Stimulated activated naive CD8-positive, alpha-beta T cell treated with anti-CD3 and anti-CD28 coated beads, Interleukin-15, amount 100 ng/mL, for 72 hours (primary cell): ENCODE measurements around the gene ARAP2.

Experiments used
- ATAC-seq: fragments of 150-1000 bp; cut with Tn5 transposase; 2 replicates; pipeline ENCODE4 v1.10.0; 2021; ENCODE audit warnings: mild to moderate bottlenecking, moderate library complexity
- DNase-seq, 2 donors: peaks; one replicate each; pipeline ENCODE4 v3.0.0; 2021 to 2022
- H3K27ac Mint-ChIP-seq, 2 donors: one replicate each; pipeline ENCODE4 v1.8.0; 2022; ENCODE audit warnings: mild to moderate bottlenecking in 2 of 2, mixed read lengths in 2 of 2, moderate library complexity in 2 of 2
- H3K27me3 Mint-ChIP-seq: one replicate; pipeline ENCODE4 v1.8.0; 2022; ENCODE audit warnings: mixed read lengths
- H3K4me1 Mint-ChIP-seq: one replicate; pipeline ENCODE4 v1.8.0; 2022; ENCODE audit warnings: mild to moderate bottlenecking, mixed read lengths
- H3K4me3 Mint-ChIP-seq, 2 donors: one replicate each; pipeline ENCODE4 v1.8.0; 2022; ENCODE audit warnings: mild to moderate bottlenecking in 2 of 2, mixed read lengths in 2 of 2, moderate library complexity in 1 of 2
- H3K9me3 Mint-ChIP-seq, 2 donors: one replicate each; pipeline ENCODE4 v1.8.0; 2022; ENCODE audit warnings: mixed read lengths in 2 of 2

Gene ARAP2

GRCh38 chr4:36039026-36039425, 205.3 kb downstream of the ARAP2 start:
- DNase-seq (no peak), ATAC-seq (no peak)
- no peaks in the 10 kb centered on the region for H3K9me3 Mint-ChIP-seq
- no peaks in the 10 kb centered on the region for H3K4me1 Mint-ChIP-seq
- no peak overlapping the region for H3K4me3 Mint-ChIP-seq
- peak overlapping the region in 1 of 2 donors; percentile 29 for H3K27ac Mint-ChIP-seq
- no peaks in the 10 kb centered on the region for H3K27me3 Mint-ChIP-seq

GRCh38 chr4:36038491-36038890, 205.8 kb downstream of the ARAP2 start:
- H3K4me1 Mint-ChIP-seq: no peaks in the 10 kb centered on the region
- no peak overlapping the region for H3K27ac Mint-ChIP-seq
- H3K9me3 Mint-ChIP-seq: no peaks in the 10 kb centered on the region
- H3K27me3 Mint-ChIP-seq: no peaks in the 10 kb centered on the region
- no peak overlapping the region for H3K4me3 Mint-ChIP-seq
- DNase-seq (no peak), ATAC-seq (no peak)

- H3K9me3 Mint-ChIP-seq: no peaks in the 10 kb centered on the region
- H3K4me3 Mint-ChIP-seq: no peak overlapping the region
- no peak overlapping the region for H3K27ac Mint-ChIP-seq
- no peak for ATAC-seq
- H3K27me3 Mint-ChIP-seq: no peaks in the 10 kb centered on the region
- no peak for DNase-seq
- no peaks in the 10 kb centered on the region for H3K4me1 Mint-ChIP-seq
These were observed 207.2 kb downstream of the ARAP2 start for GRCh38 chr4:36037127-36037526.

- ATAC-seq (no peak), DNase-seq (no peak)
- H3K27ac Mint-ChIP-seq: no peak overlapping the region
- H3K4me3 Mint-ChIP-seq: no peak overlapping the region
- H3K9me3 Mint-ChIP-seq: no peaks in the 10 kb centered on the region
- H3K4me1 Mint-ChIP-seq: no peaks in the 10 kb centered on the region
- no peaks in the 10 kb centered on the region for H3K27me3 Mint-ChIP-seq
These were observed 214.4 kb downstream of the ARAP2 start for GRCh38 chr4:36029951-36030350.

GRCh38 chr4:36027203-36027602, 217.1 kb downstream of the ARAP2 start:
- Mint-ChIP-seq H3K4me3 (no peak overlapping the region), H3K4me1 (no peaks in the 10 kb centered on the region), H3K27ac (no peak overlapping the region), H3K27me3 (no peaks in the 10 kb centered on the region), H3K9me3 (no peaks in the 10 kb centered on the region)
- ATAC-seq (no peak), DNase-seq (no peak)

GRCh38 chr4:36026348-36026880, 217.9 kb downstream of the ARAP2 start:
- no peaks in the 10 kb centered on the region for H3K9me3 Mint-ChIP-seq
- H3K27ac Mint-ChIP-seq: no peak overlapping the region
- H3K4me1 Mint-ChIP-seq: no peaks in the 10 kb centered on the region
- no peak overlapping the region for H3K4me3 Mint-ChIP-seq
- no peak for DNase-seq
- no peak for ATAC-seq
- H3K27me3 Mint-ChIP-seq: no peaks in the 10 kb centered on the region

- Mint-ChIP-seq H3K27ac (no peak overlapping the region), H3K4me1 (no peaks in the 10 kb centered on the region), H3K9me3 (no peaks in the 10 kb centered on the region), H3K4me3 (no peak overlapping the region), H3K27me3 (no peaks in the 10 kb centered on the region)
- ATAC-seq (no peak), DNase-seq (no peak)
These were observed 219.2 kb downstream of the ARAP2 start for GRCh38 chr4:36024901-36025660.

GRCh38 chr4:36020351-36020750, 224.0 kb downstream of the ARAP2 start:
- H3K4me1 Mint-ChIP-seq: no peaks in the 10 kb centered on the region
- no peak overlapping the region for H3K27ac Mint-ChIP-seq
- DNase-seq (no peak), ATAC-seq (no peak)
- no peaks in the 10 kb centered on the region for H3K27me3 Mint-ChIP-seq
- no peak overlapping the region for H3K4me3 Mint-ChIP-seq
- no peaks in the 10 kb centered on the region for H3K9me3 Mint-ChIP-seq
